IMR-90 (cell line): Measurements from ENCODE around the gene EOLA2. TPM values are rescaled to one million over a fixed set of nuclear protein-coding genes. Genes with fewer than 3 reads are reported as not detected.
A peak's percentile ranks its signal among the peaks of the same experiment; 100 is the strongest.

Experiments used
- ATAC-seq: fragments of 200-7000 bp; cut with Tn5 transposase; 2 replicates; pipeline ENCODE4 v1.9.1; 2020; ENCODE audit warnings: low read depth, mild to moderate bottlenecking, moderate library complexity
- BruUV-seq: library from RNA; stranded (reverse); fragments of 400-500 nt; replicated peaks from 2 replicates; lab custom pipeline; 2021; lab: Mats Ljungman, UMichigan
- CTCF ChIA-PET: fragments of 300-600 bp; formaldehyde crosslinking; extraction: SDS; loops from one replicate; lab custom pipeline; 2021; ENCODE audit warnings: antibody characterized with exemption; lab: Yijun Ruan, JAX
- POLR2A ChIA-PET: fragments of 300-600 bp; sonication (Branson Sonifier 250); formaldehyde crosslinking; loops from one replicate; lab custom pipeline; 2022; ENCODE audit warnings: antibody characterized with exemption; ENCODE audit not compliant: unreplicated experiment; lab: Charles Lee
- DNase-seq: peaks from one replicate; pipeline ENCODE4 v3.0.0; 2013
- H2AFZ ChIP-seq: replicated peaks from 2 replicates; pipeline ENCODE3; 2013; ENCODE audit warnings: low read length, mild to moderate bottlenecking; ENCODE audit not compliant: poor library complexity
- H2AK5ac ChIP-seq: 2 replicates; pipeline ENCODE4 v1.6.1; 2013; ENCODE audit warnings: low read depth, low read length, inconsistent platforms
- H2AK9ac ChIP-seq: replicated peaks from 2 replicates; pipeline ENCODE3; 2013; ENCODE audit warnings: mild to moderate bottlenecking, low read depth, low read length, moderate library complexity; ENCODE audit not compliant: poor library complexity
- H2BK120ac ChIP-seq: 2 replicates; pipeline ENCODE4 v1.6.1; 2013; ENCODE audit warnings: low read depth, low read length, inconsistent platforms
- H2BK15ac ChIP-seq: 3 replicates; pipeline ENCODE4 v1.6.1; 2013; ENCODE audit warnings: low read depth, low read length, inconsistent platforms
- H2BK20ac ChIP-seq: 2 replicates; pipeline ENCODE4 v1.6.1; 2013; ENCODE audit warnings: low read depth, mild to moderate bottlenecking, inconsistent platforms, low read length, moderate library complexity
- H2BK5ac ChIP-seq: 2 replicates; pipeline ENCODE4 v1.6.1; 2013; ENCODE audit warnings: mild to moderate bottlenecking, low read depth, low read length, inconsistent platforms; ENCODE audit not compliant: poor library complexity, severe bottlenecking
- H3K14ac ChIP-seq: replicated peaks from 2 replicates; pipeline ENCODE4 v1.6.1; 2013; ENCODE audit warnings: low read depth, low read length, inconsistent platforms
- H3K18ac ChIP-seq: 2 replicates; pipeline ENCODE4 v1.6.1; 2013; ENCODE audit warnings: low read depth, low read length, control low read depth
- H3K23ac ChIP-seq: 2 replicates; pipeline ENCODE4 v1.6.1; 2013; ENCODE audit warnings: low read depth, low read length, inconsistent platforms
- H3K27ac ChIP-seq: 2 replicates; pipeline ENCODE4 v1.5.1; 2013; ENCODE audit warnings: mild to moderate bottlenecking, control low read depth, low read length; ENCODE audit not compliant: insufficient read depth
- H3K27me3 ChIP-seq: 2 replicates; pipeline ENCODE4 v1.6.1; 2013; ENCODE audit warnings: low read length; ENCODE audit not compliant: control insufficient read depth, insufficient read depth
- H3K36me3 ChIP-seq: 2 replicates; pipeline ENCODE4 v1.6.1; 2013; ENCODE audit warnings: low read length, mixed read lengths; ENCODE audit not compliant: control insufficient read depth, insufficient read depth
- H3K4ac ChIP-seq: 2 replicates; pipeline ENCODE4 v1.6.1; 2013; ENCODE audit warnings: low read depth, low read length, inconsistent platforms
- H3K4me1 ChIP-seq: 2 replicates; pipeline ENCODE4 v1.6.1; 2013; ENCODE audit warnings: low read length, mixed read lengths; ENCODE audit not compliant: control insufficient read depth, insufficient read depth
- H3K4me2 ChIP-seq: 2 replicates; pipeline ENCODE4 v1.6.1; 2013; ENCODE audit warnings: low read depth, mild to moderate bottlenecking, control low read depth, low read length, moderate library complexity
- H3K4me3 ChIP-seq: 2 replicates; pipeline ENCODE4 v1.5.1; 2013; ENCODE audit warnings: low read depth, mild to moderate bottlenecking, control low read depth, low read length, moderate library complexity; ENCODE audit not compliant: insufficient read depth
- H3K56ac ChIP-seq: 2 replicates; pipeline ENCODE4 v1.6.1; 2013; ENCODE audit warnings: low read length, inconsistent platforms; ENCODE audit not compliant: insufficient read depth; ENCODE audit errors: extremely low read depth
- H3K79me1 ChIP-seq, 2 experiments: 2 replicates each; pipeline ENCODE4 v1.6.1; 2013; ENCODE audit warnings: low read length in 2 of 2, inconsistent platforms in 1 of 2, low read depth in 1 of 2
- H3K9ac ChIP-seq: 2 replicates; pipeline ENCODE4 v1.6.1; 2013; ENCODE audit warnings: low read depth, low read length, control low read depth
- H3K9me1 ChIP-seq: 2 replicates; pipeline ENCODE4 v1.6.1; 2013; ENCODE audit warnings: low read length, inconsistent platforms; ENCODE audit not compliant: insufficient read depth
- H3K9me3 ChIP-seq: 2 replicates; pipeline ENCODE4 v1.6.1; 2013; ENCODE audit warnings: low read length; ENCODE audit not compliant: control insufficient read depth, insufficient read depth
- H4K20me1 ChIP-seq: 2 replicates; pipeline ENCODE4 v1.6.1; 2013; ENCODE audit warnings: low read length, inconsistent platforms; ENCODE audit not compliant: insufficient read depth
- H4K5ac ChIP-seq: 2 replicates; pipeline ENCODE4 v1.6.1; 2013; ENCODE audit warnings: mild to moderate bottlenecking, low read depth, low read length, control low read depth
- H4K8ac ChIP-seq, 2 experiments: 2 replicates each; pipeline ENCODE4 v1.6.1; 2013; ENCODE audit warnings: low read depth in 2 of 2, low read length in 2 of 2, control low read depth in 1 of 2, inconsistent platforms in 1 of 2
- H4K91ac ChIP-seq: 2 replicates; pipeline ENCODE4 v1.6.1; 2013; ENCODE audit warnings: low read depth, low read length, inconsistent platforms; ENCODE audit not compliant: insufficient read depth
- MAFK ChIP-seq: IDR thresholded peaks from 2 replicates; pipeline ENCODE4 v1.6.1; 2012; ENCODE audit warnings: low read depth, low read length, improper control_type of control experiment
- MXI1 ChIP-seq: IDR thresholded peaks from 2 replicates; pipeline ENCODE4 v1.6.1; 2012; ENCODE audit warnings: low read depth, mild to moderate bottlenecking, low read length, moderate library complexity, borderline replicate concordance
- RAD21 ChIP-seq: IDR thresholded peaks from 2 replicates; pipeline ENCODE4 v1.6.1; 2012; ENCODE audit warnings: low read length, improper control_type of control experiment
- dilution Hi-C: fragments of 300-500 bp; cut with HindIII; formaldehyde crosslinking; loops from one replicate; pipeline ENCODE4 v1.14.3; 2018; ENCODE audit warnings: low sequenced_read_pairs; ENCODE audit not compliant: unreplicated experiment
- in situ Hi-C: fragments of 300-500 bp; cut with MboI; formaldehyde crosslinking; loops from 3 replicates; pipeline ENCODE4 v1.14.3; 2019; ENCODE audit warnings: low sequenced_read_pairs, inconsistent platforms, mixed read lengths
- intact Hi-C: fragments of 100-400 bp; cut with micrococcal nuclease; formaldehyde crosslinking; loops from 2 replicates; pipeline ENCODE4 v1.10.0; 2022
- polyA plus RNA-seq, 3 experiments: library from polyadenylated mRNA; depleted of rRNA; stranded (reverse); fragments of >200 nt; gene quantifications; 2 replicates each; pipeline ENCODE4 v1.2.3, GENCODE V29; 2012; ENCODE audit warnings: low replicate concordance in 1 of 3
- total RNA-seq: library from RNA; depleted of rRNA; stranded (reverse); fragments of >200 nt; gene quantifications from 2 replicates; pipeline ENCODE4 v1.2.3, GENCODE V29; 2012

EOLA2 gene
- total and polyA plus RNA-seq, 2 of the 4 experiments (the other 2 are of a cell fraction) = 23.7 to 46.5 TPM

- no peak for TF ChIP-seq MXI1
Observed at GRCh38 chrX:149909324-149910177, 28.7 kb downstream of the EOLA2 start (continued).

- ATAC-seq = no peak
Observed at GRCh38 chrX:149908727-149909126, 29.6 kb downstream of the EOLA2 start.

More at GRCh38 chrX:149908727-149909126, 29.6 kb downstream of the EOLA2 start:
- no peaks in the 10 kb centered on the region for H3K4me1 ChIP-seq
- H3K23ac ChIP-seq = no peak overlapping the region
- H4K20me1 ChIP-seq = no peaks in the 10 kb centered on the region
- no peaks in the 10 kb centered on the region for H3K36me3 ChIP-seq
- no peaks in the 10 kb centered on the region for H3K79me1 ChIP-seq
- no peak overlapping the region for H4K5ac ChIP-seq
- H3K14ac ChIP-seq = no peak overlapping the region
- no peak overlapping the region for H2BK120ac ChIP-seq
- CTCF ChIA-PET = no interaction called here
- no peak overlapping the region for H3K56ac ChIP-seq
- no peak overlapping the region for H3K27ac ChIP-seq
- H3K4me2 ChIP-seq = no peak overlapping the region
- H4K8ac ChIP-seq = no peak overlapping the region
- BruUV-seq = no TSS peak
- TF ChIP-seq MAFK (peak; percentile 58; the same call in 1 of the 2 replicates), RAD21 (no peak)
- H3K18ac ChIP-seq = no peak overlapping the region
- intact Hi-C loops = no loop called here
- H4K91ac ChIP-seq = no peak overlapping the region
- no peak overlapping the region for H2AFZ ChIP-seq
- no peak overlapping the region for H2BK5ac ChIP-seq
- no peak for DNase-seq
- no peak overlapping the region for H2BK15ac ChIP-seq
- H3K27me3 ChIP-seq = no peaks in the 10 kb centered on the region
- POLR2A ChIA-PET = no interaction called here
- no peak overlapping the region for H2AK9ac ChIP-seq
- H2BK20ac ChIP-seq = no peak overlapping the region
- H3K4ac ChIP-seq = no peak overlapping the region
- no peaks in the 10 kb centered on the region for H3K9me3 ChIP-seq
- in situ Hi-C loops = no loop called here
- H3K9me1 ChIP-seq = no peaks in the 10 kb centered on the region; the same call in 1 of the 2 replicates
- dilution Hi-C loops = no loop called here
- no peak overlapping the region for H2AK5ac ChIP-seq
- H3K9ac ChIP-seq = no peak overlapping the region
- no peak overlapping the region for H3K4me3 ChIP-seq
